Left renal pelvis (tissue), 4 donors: Measurements from ENCODE around the gene RTCA. TPM values are rescaled to one million over a fixed set of nuclear protein-coding genes. Genes with fewer than 3 reads are reported as not detected.
"Not testable (repeated sequence)": the region's sequence is repeated elsewhere in the genome, so short reads cannot be mapped to it uniquely, and the experiment has no call there.

Experiments used
- DNase-seq, 4 donors: peaks; one replicate each; pipeline ENCODE4 v3.0.0-alpha.2; 2013; ENCODE audit warnings: low read depth in 4 of 4, low spot score in 3 of 4
- polyA plus RNA-seq, 4 donors: library from polyadenylated mRNA; unstranded; fragments of 120-200 nt; gene quantifications; one replicate each; pipeline ENCODE4 v1.2.1, GENCODE V29; 2013; ENCODE audit not compliant: insufficient read length in 4 of 4

Gene RTCA
- polyA plus RNA-seq, 4 donors, result 22.6 to 37.4 (median 33.8) TPM

GRCh38 chr1:100304921-100305320, 38.9 kb downstream of the RTCA start:
- DNase-seq, result no peak

GRCh38 chr1:100305954-100306353, 39.9 kb downstream of the RTCA start:
- no peak for DNase-seq

GRCh38 chr1:100306735-100307313, 40.8 kb downstream of the RTCA start:
- DNase-seq, result no peak

GRCh38 chr1:100308777-100309176, 42.8 kb downstream of the RTCA start:
- no peak for DNase-seq

- no peak for DNase-seq
Measured at GRCh38 chr1:100309863-100310262, 43.8 kb downstream of the RTCA start.

GRCh38 chr1:100313382-100313781, 47.4 kb downstream of the RTCA start:
- DNase-seq, result no peak

GRCh38 chr1:100316622-100317021, 50.6 kb downstream of the RTCA start:
- DNase-seq, result no peak

- no peak for DNase-seq
Measured at GRCh38 chr1:100320311-100321099, 54.5 kb downstream of the RTCA start.

- no peak for DNase-seq
Measured at GRCh38 chr1:100321100-100321493, 55.1 kb downstream of the RTCA start.

GRCh38 chr1:100321506-100321905, 55.5 kb downstream of the RTCA start:
- DNase-seq, result no peak

- DNase-seq, result no peak
Measured at GRCh38 chr1:100322436-100323211, 56.6 kb downstream of the RTCA start.

- DNase-seq, result no peak
Measured at GRCh38 chr1:100323419-100324106, 57.5 kb downstream of the RTCA start.

GRCh38 chr1:100325415-100326324, 59.7 kb downstream of the RTCA start:
- peak in 2 of 4 donors; percentile 28 to 44 for DNase-seq

- DNase-seq, result not testable (repeated sequence)
Measured at GRCh38 chr1:100326325-100326670, 60.3 kb downstream of the RTCA start.

- DNase-seq, result no peak
Measured at GRCh38 chr1:100328133-100328532, 62.1 kb downstream of the RTCA start.

- DNase-seq, result not testable (repeated sequence)
Measured at GRCh38 chr1:100331146-100331545, 65.1 kb downstream of the RTCA start.

- DNase-seq, result no peak
Measured at GRCh38 chr1:100332331-100332730, 66.3 kb downstream of the RTCA start.

GRCh38 chr1:100335436-100335835, 69.4 kb downstream of the RTCA start:
- DNase-seq, result no peak

- DNase-seq, result not testable (repeated sequence)
Measured at GRCh38 chr1:100337878-100338277, 71.9 kb downstream of the RTCA start.

- DNase-seq, result not testable (repeated sequence)
Measured at GRCh38 chr1:100339735-100340134, 73.7 kb downstream of the RTCA start.
